ENCODE data around the gene RNF103. TPM values are rescaled to one million over a fixed set of nuclear protein-coding genes. Genes with fewer than 3 reads are reported as not detected.

The RNF103 gene
- total RNA-seq, 1 experiment from 2014 or later = 16.1 TPM

- no peak overlapping the region for H3K4me3 ChIP-seq (replicated peaks in 1 of 2; ENCODE audit: low read depth in 1 of 2, low read length in 2 of 2)
- CTCF ChIA-PET = no interaction called here
- no peak overlapping the region for H2AFZ ChIP-seq (ENCODE audit: low read depth, low read length, poor library complexity, severe bottlenecking)
- no peaks in the 10 kb centered on the region for H3K9me2 ChIP-seq (ENCODE audit: insufficient read depth)
- no peaks in the 10 kb centered on the region for H4K20me1 ChIP-seq (ENCODE audit: insufficient read depth)
- POLR2A ChIA-PET = no interaction called here
- H3K4me1 ChIP-seq (ENCODE audit: control insufficient read depth in 1 of 2, insufficient read depth in 2 of 2, low read length in 2 of 2) = peaks cover 0 to 2% of the 10 kb centered on the region in 2 experiments; a peak in 1 of 4 replicates
- H3K9ac ChIP-seq (ENCODE audit: low read length) = no peak overlapping the region
- H3K79me2 ChIP-seq (ENCODE audit: insufficient read depth, low read length) = no peaks in the 10 kb centered on the region
- no TSS peak for BruUV-seq (replicated peaks)
- H3K9me3 ChIP-seq (ENCODE audit: control insufficient read depth in 1 of 2, insufficient read depth in 1 of 2, low read depth in 1 of 2, low read length in 2 of 2) = no peaks in the 10 kb centered on the region
- intact Hi-C loops (cut with micrococcal nuclease) = no loop called here
- no peaks in the 10 kb centered on the region for H3K36me3 ChIP-seq (ENCODE audit: control insufficient read depth in 1 of 2, insufficient read depth in 2 of 2, low read length in 2 of 2)
- no peak for ATAC-seq
- H3K4me2 ChIP-seq (ENCODE audit: low read length) = no peak overlapping the region
- no peak for DNase-seq (ENCODE audit: low read depth, low spot score)
- no peak overlapping the region for H3K27ac ChIP-seq (ENCODE audit: low read depth, low read length)
- no peaks in the 10 kb centered on the region for H3K27me3 ChIP-seq (ENCODE audit: insufficient read depth, low read length)
- TF ChIP-seq EZH2 (IDR thresholded peaks at IDR 0.05) (no peak), POLR2A (IDR thresholded peaks at IDR 0.05; ENCODE audit: borderline replicate concordance, extremely low read depth, insufficient read depth, insufficient read length) (no peak), JUND (IDR thresholded peaks at IDR 0.05) (no peak), SRF (IDR thresholded peaks at IDR 0.05; ENCODE audit: low read depth) (no peak), CTCF (IDR thresholded peaks at IDR 0.05 in 2 of 3, conservative IDR thresholded peaks at IDR 0.05 in 1 of 3; ENCODE audit: borderline replicate concordance in 1 of 3, insufficient read depth in 1 of 3, low read depth in 2 of 3, low read length in 2 of 3) (no peak), EZH2phosphoT487 (IDR thresholded peaks at IDR 0.05; ENCODE audit: borderline replicate concordance) (no peak), CBX3 (IDR thresholded peaks at IDR 0.05; ENCODE audit: low read depth) (no peak), RAD21 (IDR thresholded peaks at IDR 0.05; ENCODE audit: low read depth) (no peak), EGR1 (IDR thresholded peaks at IDR 0.05; ENCODE audit: low read depth) (no peak), MAX (IDR thresholded peaks at IDR 0.05) (no peak), ZBTB33 (IDR thresholded peaks at IDR 0.05; ENCODE audit: extremely low read depth, insufficient replicate concordance, low read length) (no peak)
- RAD21 ChIA-PET (ENCODE audit: low non-redundant PET in 1 of 2, low total read pairs in 2 of 2, uncharacterized antibody in 2 of 2, unreplicated experiment in 2 of 2) = no interaction called here
Observed at GRCh38 chr2:86631846-86632485, 8.3 kb upstream of the RNF103 start.
